ENCODE results near the gene BOLA1. TPM values are rescaled to one million over a fixed set of nuclear protein-coding genes. Genes with fewer than 3 reads are reported as not detected.
"Not testable (repeated sequence)": the region's sequence is repeated elsewhere in the genome, so short reads cannot be mapped to it uniquely, and the experiment has no call there.

Gene BOLA1
- total and polyA plus RNA-seq, 8 donors, result 11.4 to 20.1 (median 15.6) TPM

GRCh38 chr1:149936992-149937705 is 37.8 kb downstream of the BOLA1 start:
- peaks cover 20 to 56% of the 10 kb centered on the region in 2 donors for H3K4me1 ChIP-seq
- no peaks in the 10 kb centered on the region for H3K36me3 ChIP-seq
- DNase-seq (peak in 1 of 4 donors; percentile 41), ATAC-seq (peak; percentile 66)
- H3K4me3 ChIP-seq, result peak overlapping the region; percentile 41 to 47
- no peaks in the 10 kb centered on the region for H3K9me3 ChIP-seq
- peak overlapping the region; percentile 28 to 78 for H3K27ac ChIP-seq
- H3K27me3 ChIP-seq, result no peaks in the 10 kb centered on the region
- intact Hi-C loops (cut with DNase I), result no loop called here
- TF ChIP-seq, protein P1, sequence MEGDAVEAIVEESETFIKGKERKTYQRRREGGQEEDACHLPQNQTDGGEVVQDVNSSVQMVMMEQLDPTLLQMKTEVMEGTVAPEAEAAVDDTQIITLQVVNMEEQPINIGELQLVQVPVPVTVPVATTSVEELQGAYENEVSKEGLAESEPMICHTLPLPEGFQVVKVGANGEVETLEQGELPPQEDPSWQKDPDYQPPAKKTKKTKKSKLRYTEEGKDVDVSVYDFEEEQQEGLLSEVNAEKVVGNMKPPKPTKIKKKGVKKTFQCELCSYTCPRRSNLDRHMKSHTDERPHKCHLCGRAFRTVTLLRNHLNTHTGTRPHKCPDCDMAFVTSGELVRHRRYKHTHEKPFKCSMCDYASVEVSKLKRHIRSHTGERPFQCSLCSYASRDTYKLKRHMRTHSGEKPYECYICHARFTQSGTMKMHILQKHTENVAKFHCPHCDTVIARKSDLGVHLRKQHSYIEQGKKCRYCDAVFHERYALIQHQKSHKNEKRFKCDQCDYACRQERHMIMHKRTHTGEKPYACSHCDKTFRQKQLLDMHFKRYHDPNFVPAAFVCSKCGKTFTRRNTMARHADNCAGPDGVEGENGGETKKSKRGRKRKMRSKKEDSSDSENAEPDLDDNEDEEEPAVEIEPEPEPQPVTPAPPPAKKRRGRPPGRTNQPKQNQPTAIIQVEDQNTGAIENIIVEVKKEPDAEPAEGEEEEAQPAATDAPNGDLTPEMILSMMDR (IDR thresholded peaks at IDR 0.05), result no peak

- DNase-seq, result no peak
- no peaks in the 10 kb centered on the region for H3K36me3 ChIP-seq
- intact Hi-C loops (cut with DNase I), result no loop called here
- TF ChIP-seq, protein P1 (IDR thresholded peaks at IDR 0.05), result no peak
- peak overlapping the region; percentile 45 to 78 for H3K27ac ChIP-seq
- H3K27me3 ChIP-seq, result no peaks in the 10 kb centered on the region
- H3K9me3 ChIP-seq, result no peaks in the 10 kb centered on the region
- ATAC-seq, result peak; percentile 6
- H3K4me1 ChIP-seq, result peaks cover 20 to 62% of the 10 kb centered on the region in 2 donors
- H3K4me3 ChIP-seq, result peak overlapping the region in 1 of 2 donors; percentile 47
Observed at GRCh38 chr1:149937759-149938158, 38.4 kb downstream of the BOLA1 start.

DNA sequence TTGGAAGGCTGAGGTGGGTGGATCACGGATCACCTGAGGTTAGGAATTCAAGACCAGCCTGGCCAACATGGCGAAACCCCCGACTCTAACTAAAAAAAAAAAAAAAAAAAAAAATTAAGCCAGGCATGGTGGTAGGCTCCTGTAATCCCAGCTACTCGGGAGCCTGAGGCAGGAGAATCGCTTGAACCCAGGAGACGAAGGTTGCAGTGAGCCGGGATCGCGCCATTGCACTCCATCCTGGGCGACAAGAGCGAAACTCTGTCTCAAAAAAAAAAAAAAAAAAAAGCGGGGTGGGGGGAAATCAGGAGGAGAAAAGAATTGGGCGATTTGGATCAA is 39.3 kb downstream of the BOLA1 start:
- H3K9me3 ChIP-seq; H3K36me3 ChIP-seq; intact Hi-C loops (cut with DNase I); DNase-seq; H3K4me3 ChIP-seq; H3K27me3 ChIP-seq; ATAC-seq: not testable (repeated sequence)
- peaks cover 20 to 65% of the 10 kb centered on the region in 2 donors for H3K4me1 ChIP-seq
- peak overlapping the region; percentile 73 to 87 for H3K27ac ChIP-seq

DNA sequence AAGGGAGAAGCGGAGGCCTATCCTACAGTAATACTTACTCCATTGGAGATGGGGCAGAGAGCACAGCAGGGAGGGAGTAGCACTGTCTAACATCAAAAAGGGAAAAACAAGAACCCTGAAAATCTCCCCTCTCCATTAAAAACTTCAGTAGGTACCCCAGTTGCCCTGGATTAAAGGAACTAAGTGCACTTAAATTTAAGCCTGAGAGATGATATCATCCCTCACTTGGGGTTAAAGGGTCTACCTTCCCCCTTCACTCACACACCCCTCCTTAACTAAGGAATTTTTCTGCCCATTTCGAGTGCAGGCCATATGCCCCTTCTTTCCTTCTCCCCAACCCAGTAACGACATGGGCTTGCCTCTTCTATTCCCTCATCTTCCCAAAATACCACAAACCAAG is 41.1 kb downstream of the BOLA1 start:
- H3K4me3 ChIP-seq, result no peak overlapping the region
- TF ChIP-seq, protein P1 (IDR thresholded peaks at IDR 0.05), result no peak
- H3K27me3 ChIP-seq, result no peaks in the 10 kb centered on the region
- no peaks in the 10 kb centered on the region for H3K9me3 ChIP-seq
- peaks cover 20 to 64% of the 10 kb centered on the region in 2 donors for H3K4me1 ChIP-seq
- no peak overlapping the region for H3K27ac ChIP-seq
- peaks cover 0 to 17% of the 10 kb centered on the region in 2 donors for H3K36me3 ChIP-seq
- ATAC-seq (no peak), DNase-seq (no peak)
- intact Hi-C loops (cut with DNase I), result no loop called here

- Histone ChIP-seq H3K27ac (peak overlapping the region in 1 of 2 donors; percentile 48), H3K36me3 (peaks cover 0 to 35% of the 10 kb centered on the region in 2 donors), H3K9me3 (no peaks in the 10 kb centered on the region), H3K27me3 (no peaks in the 10 kb centered on the region), H3K4me1 (peaks cover 20 to 46% of the 10 kb centered on the region in 2 donors), H3K4me3 (no peak overlapping the region)
- DNase-seq, result peak in 2 of 4 donors; percentile 39 to 71
- ATAC-seq, result peak; percentile 39
- intact Hi-C loops (cut with DNase I), result no loop called here
- TF ChIP-seq, protein P1 (IDR thresholded peaks at IDR 0.05), result no peak
Observed at GRCh38 chr1:149942207-149942606, 42.8 kb downstream of the BOLA1 start.

Data from left lung (tissue), 10 donors.